ENCODE measurements around the gene PTCSC3. TPM values are rescaled to one million over a fixed set of nuclear protein-coding genes. Genes with fewer than 3 reads are reported as not detected.
A peak's percentile ranks its signal among the peaks of the same experiment; 100 is the strongest.
"Not testable (repeated sequence)": the region's sequence is repeated elsewhere in the genome, so short reads cannot be mapped to it uniquely, and the experiment has no call there.

Gene PTCSC3
- total RNA-seq, 1 experiment from 2014 or later, result not detected

DNA sequence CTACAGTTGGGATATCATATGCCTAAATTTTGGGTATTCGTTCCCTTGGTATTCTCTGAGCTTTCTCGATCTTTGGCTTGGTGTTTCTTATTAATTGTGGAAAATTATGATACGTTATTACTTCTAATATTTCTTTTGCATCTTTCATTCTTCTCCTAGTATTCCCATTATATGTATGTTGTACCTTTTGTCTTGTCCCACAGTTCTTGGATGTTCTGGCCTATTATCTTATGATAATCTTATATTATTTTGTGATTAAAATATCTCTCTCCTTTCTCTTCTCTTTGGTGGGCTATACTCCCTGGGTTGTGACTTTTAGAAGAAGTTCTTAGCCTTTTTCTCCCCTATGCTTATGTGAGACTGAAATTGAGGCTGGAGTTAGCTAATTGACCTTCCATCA, 25.2 kb downstream of the PTCSC3 start:
- Histone ChIP-seq H3K36me3 (no peaks in the 10 kb centered on the region), H3K4me1 (replicated peaks) (no peaks in the 10 kb centered on the region), H3K9me3 (replicated peaks) (no peaks in the 10 kb centered on the region), H3K27me3 (replicated peaks) (no peaks in the 10 kb centered on the region), H3K27ac (no peak overlapping the region), H3K4me3 (no peak overlapping the region)
- no peak for DNase-seq (ENCODE audit: low read depth in 1 of 2, low spot score in 2 of 2)

- Histone ChIP-seq H3K27ac (no peak overlapping the region), H3K36me3 (no peaks in the 10 kb centered on the region), H3K4me3 (no peak overlapping the region), H3K27me3 (replicated peaks) (no peaks in the 10 kb centered on the region), H3K9me3 (replicated peaks) (no peaks in the 10 kb centered on the region), H3K4me1 (replicated peaks) (no peaks in the 10 kb centered on the region)
- no peak for DNase-seq (ENCODE audit: low read depth in 1 of 2, low spot score in 2 of 2)
Observed at GRCh38 chr14:36134038-36134437, 42.5 kb downstream of the PTCSC3 start.

GRCh38 chr14:36132826-36133225, 43.7 kb downstream of the PTCSC3 start:
- no peak for DNase-seq (ENCODE audit: low read depth in 1 of 2, low spot score in 2 of 2)
- Histone ChIP-seq H3K27ac (no peak overlapping the region), H3K4me1 (replicated peaks) (no peaks in the 10 kb centered on the region), H3K36me3 (no peaks in the 10 kb centered on the region), H3K9me3 (replicated peaks) (no peaks in the 10 kb centered on the region), H3K4me3 (no peak overlapping the region), H3K27me3 (replicated peaks) (no peaks in the 10 kb centered on the region)

GRCh38 chr14:36130186-36130585, 46.3 kb downstream of the PTCSC3 start:
- DNase-seq (ENCODE audit: low read depth in 1 of 2, low spot score in 2 of 2), result no peak
- Histone ChIP-seq H3K9me3 (replicated peaks) (no peaks in the 10 kb centered on the region), H3K4me3 (no peak overlapping the region), H3K27me3 (replicated peaks) (no peaks in the 10 kb centered on the region; the same call in 1 of the 2 replicates), H3K36me3 (no peaks in the 10 kb centered on the region), H3K4me1 (replicated peaks) (no peaks in the 10 kb centered on the region), H3K27ac (no peak overlapping the region)

DNA sequence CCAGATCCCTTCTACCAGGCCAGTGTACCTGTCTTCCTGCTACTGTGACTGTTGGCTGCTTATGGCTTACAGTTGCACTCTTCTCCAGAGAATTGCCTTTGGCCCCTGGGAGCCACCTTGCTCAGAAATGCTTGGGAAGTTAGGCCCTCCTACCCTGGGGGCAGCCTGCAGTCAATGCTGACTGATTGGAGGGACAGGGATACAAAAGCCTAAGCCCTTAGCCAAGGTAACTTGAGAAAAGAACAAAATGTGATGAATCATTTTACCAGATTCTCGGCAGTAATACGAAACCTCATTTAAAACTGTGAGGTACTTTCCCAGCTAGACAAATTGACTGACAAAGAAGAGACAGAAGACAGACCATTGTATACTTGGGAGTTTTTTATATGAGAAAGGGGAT, 47.3 kb downstream of the PTCSC3 start:
- no peak for DNase-seq (ENCODE audit: low read depth in 1 of 2, low spot score in 2 of 2)
- Histone ChIP-seq H3K27ac (no peak overlapping the region), H3K4me3 (no peak overlapping the region), H3K4me1 (replicated peaks) (no peaks in the 10 kb centered on the region), H3K9me3 (replicated peaks) (no peaks in the 10 kb centered on the region), H3K27me3 (replicated peaks) (no peaks in the 10 kb centered on the region; the same call in 1 of the 2 replicates), H3K36me3 (no peaks in the 10 kb centered on the region)

GRCh38 chr14:36113341-36113740, 63.2 kb downstream of the PTCSC3 start:
- H3K27ac ChIP-seq, result no peak overlapping the region
- H3K9me3 ChIP-seq (replicated peaks), result no peaks in the 10 kb centered on the region
- DNase-seq (ENCODE audit: low read depth in 1 of 2, low spot score in 2 of 2), result no peak

GRCh38 chr14:36111822-36112583, 64.5 kb downstream of the PTCSC3 start:
- peaks cover 14% of the 10 kb centered on the region for H3K27me3 ChIP-seq (replicated peaks)
- no peaks in the 10 kb centered on the region for H3K36me3 ChIP-seq
- H3K4me3 ChIP-seq, result no peak overlapping the region
- H3K9me3 ChIP-seq (replicated peaks), result no peaks in the 10 kb centered on the region
- no peak for DNase-seq (ENCODE audit: low read depth in 1 of 2, low spot score in 2 of 2)
- H3K4me1 ChIP-seq (replicated peaks), result no peaks in the 10 kb centered on the region
- H3K27ac ChIP-seq, result no peak overlapping the region

More at GRCh38 chr14:36113341-36113740, 63.2 kb downstream of the PTCSC3 start:
- Histone ChIP-seq H3K27me3 (replicated peaks) (peaks cover 14% of the 10 kb centered on the region), H3K36me3 (no peaks in the 10 kb centered on the region), H3K4me3 (no peak overlapping the region), H3K4me1 (replicated peaks) (no peaks in the 10 kb centered on the region)

DNA sequence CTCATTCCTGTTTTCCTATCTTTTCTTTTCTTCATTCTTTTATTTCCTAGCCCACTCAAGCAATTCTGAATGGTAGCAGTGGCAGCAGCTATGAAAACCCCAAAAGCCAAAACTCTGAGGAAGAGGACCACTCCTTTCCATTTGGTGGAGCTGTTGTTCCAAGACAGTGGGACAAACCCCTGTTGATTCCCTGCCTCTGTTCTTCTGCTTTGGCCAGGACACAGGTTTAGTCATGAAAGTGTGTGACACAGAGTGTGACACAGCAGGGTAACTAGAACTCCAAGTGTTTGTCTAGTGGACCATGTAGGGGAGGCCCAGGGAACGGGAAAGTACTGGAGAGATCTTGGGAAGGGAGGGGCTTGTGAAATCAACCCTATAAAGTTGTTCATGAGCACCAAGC, 71.1 kb downstream of the PTCSC3 start:
- DNase-seq (ENCODE audit: low read depth in 1 of 2, low spot score in 2 of 2), result peak in 1 of 2 experiments; percentile 4
- peaks cover 4% of the 10 kb centered on the region for H3K27me3 ChIP-seq (replicated peaks)
- no peaks in the 10 kb centered on the region for H3K9me3 ChIP-seq (replicated peaks)
- no peaks in the 10 kb centered on the region for H3K4me1 ChIP-seq (replicated peaks)
- H3K36me3 ChIP-seq, result no peaks in the 10 kb centered on the region
- no peak overlapping the region for H3K27ac ChIP-seq
- no peak overlapping the region for H3K4me3 ChIP-seq

- H3K4me3 ChIP-seq; H3K9me3 ChIP-seq (replicated peaks); H3K36me3 ChIP-seq; H3K27ac ChIP-seq; H3K4me1 ChIP-seq (replicated peaks); H3K27me3 ChIP-seq (replicated peaks); DNase-seq (ENCODE audit: low read depth in 1 of 2, low spot score in 2 of 2): not testable (repeated sequence)
Observed at GRCh38 chr14:36104258-36104657, 72.3 kb downstream of the PTCSC3 start.

DNA sequence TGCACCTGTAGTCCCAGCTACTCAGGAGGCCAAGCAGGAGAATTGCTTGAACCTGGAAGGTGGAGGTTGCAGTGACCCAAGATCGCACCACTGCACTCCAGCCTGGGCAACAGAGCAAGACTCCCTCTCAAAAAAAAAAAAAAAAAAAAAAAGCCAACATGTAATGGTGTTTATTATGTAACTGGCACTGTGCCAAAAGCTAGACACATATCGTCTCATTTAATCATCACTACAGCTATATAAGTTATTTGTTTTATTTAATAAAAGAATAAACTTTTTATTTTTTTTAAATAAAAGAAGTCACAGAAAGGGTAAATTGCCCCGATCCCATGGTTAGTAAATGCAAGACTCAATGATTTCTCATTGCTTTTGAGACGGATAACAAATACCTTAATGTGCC, 76.9 kb downstream of the PTCSC3 start:
- H3K9me3 ChIP-seq (replicated peaks), result no peaks in the 10 kb centered on the region
- no peaks in the 10 kb centered on the region for H3K36me3 ChIP-seq
- no peaks in the 10 kb centered on the region for H3K4me1 ChIP-seq (replicated peaks)
- no peak overlapping the region for H3K4me3 ChIP-seq
- H3K27me3 ChIP-seq (replicated peaks), result no peaks in the 10 kb centered on the region
- H3K27ac ChIP-seq, result no peak overlapping the region
- no peak for DNase-seq (ENCODE audit: low read depth in 1 of 2, low spot score in 2 of 2)

- no peak overlapping the region for H3K27ac ChIP-seq
- H3K36me3 ChIP-seq, result no peaks in the 10 kb centered on the region
- no peaks in the 10 kb centered on the region for H3K27me3 ChIP-seq (replicated peaks)
- no peak for DNase-seq (ENCODE audit: low read depth in 1 of 2, low spot score in 2 of 2)
- H3K9me3 ChIP-seq (replicated peaks), result no peaks in the 10 kb centered on the region
- H3K4me3 ChIP-seq, result no peak overlapping the region
- no peaks in the 10 kb centered on the region for H3K4me1 ChIP-seq (replicated peaks)
Observed at GRCh38 chr14:36097356-36097755, 79.2 kb downstream of the PTCSC3 start.

DNA sequence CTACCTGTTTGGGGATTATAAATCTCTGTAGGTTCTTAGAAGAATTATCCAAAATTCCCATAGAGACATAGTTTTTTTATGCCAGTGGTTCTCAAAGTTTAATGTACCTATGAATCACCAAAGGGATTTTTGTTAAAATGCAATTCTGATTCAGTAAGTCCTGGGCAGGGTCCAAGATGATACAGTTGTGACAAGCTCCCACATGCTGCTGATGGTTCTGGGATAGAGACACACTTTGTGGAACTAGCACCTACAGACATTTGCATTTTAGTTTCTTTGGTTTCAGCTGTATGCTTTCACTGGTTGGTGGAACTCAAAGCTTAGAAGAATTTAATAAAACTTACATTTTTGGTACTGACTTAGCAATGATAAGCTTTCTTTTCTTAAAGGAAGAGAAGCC, 80.4 kb downstream of the PTCSC3 start:
- Histone ChIP-seq H3K9me3 (replicated peaks) (no peaks in the 10 kb centered on the region), H3K4me1 (replicated peaks) (peaks cover 7% of the 10 kb centered on the region), H3K27me3 (replicated peaks) (no peaks in the 10 kb centered on the region), H3K4me3 (no peak overlapping the region), H3K27ac (no peak overlapping the region), H3K36me3 (no peaks in the 10 kb centered on the region)
- DNase-seq (ENCODE audit: low read depth in 1 of 2, low spot score in 2 of 2), result no peak

DNA sequence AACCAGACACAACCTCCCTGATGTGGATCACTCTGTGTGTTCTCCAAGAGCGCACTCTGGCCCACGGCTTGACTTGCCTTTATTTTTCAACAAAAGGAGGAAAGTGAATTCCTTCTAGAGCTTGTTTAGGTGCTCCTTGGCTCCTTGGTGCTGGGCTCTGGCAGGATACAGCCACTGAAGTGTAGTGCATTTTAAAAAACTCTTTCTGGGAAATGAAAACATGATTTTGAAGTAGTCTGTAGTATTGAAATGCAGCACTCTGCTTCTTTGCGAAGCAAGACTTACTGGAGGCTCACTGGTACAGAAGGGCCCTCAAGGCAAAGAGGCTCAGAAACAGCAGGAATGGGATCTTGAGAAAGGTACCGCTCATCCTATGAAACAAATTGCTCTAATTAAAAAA, 81.6 kb downstream of the PTCSC3 start:
- no peaks in the 10 kb centered on the region for H3K27me3 ChIP-seq (replicated peaks)
- H3K27ac ChIP-seq, result no peak overlapping the region
- H3K4me3 ChIP-seq, result no peak overlapping the region
- H3K36me3 ChIP-seq, result no peaks in the 10 kb centered on the region
- no peak for DNase-seq (ENCODE audit: low read depth in 1 of 2, low spot score in 2 of 2)
- H3K9me3 ChIP-seq (replicated peaks), result no peaks in the 10 kb centered on the region
- H3K4me1 ChIP-seq (replicated peaks), result peaks cover 13% of the 10 kb centered on the region

- Histone ChIP-seq H3K4me1 (replicated peaks) (peaks cover 13% of the 10 kb centered on the region), H3K36me3 (no peaks in the 10 kb centered on the region), H3K27me3 (replicated peaks) (no peaks in the 10 kb centered on the region), H3K27ac (peak overlapping the region; percentile 50), H3K4me3 (no peak overlapping the region), H3K9me3 (replicated peaks) (no peaks in the 10 kb centered on the region)
- peak; percentile 81 to 89 for DNase-seq (ENCODE audit: low read depth in 1 of 2, low spot score in 2 of 2)
Observed at GRCh38 chr14:36091096-36091495, 85.4 kb downstream of the PTCSC3 start.

DNA sequence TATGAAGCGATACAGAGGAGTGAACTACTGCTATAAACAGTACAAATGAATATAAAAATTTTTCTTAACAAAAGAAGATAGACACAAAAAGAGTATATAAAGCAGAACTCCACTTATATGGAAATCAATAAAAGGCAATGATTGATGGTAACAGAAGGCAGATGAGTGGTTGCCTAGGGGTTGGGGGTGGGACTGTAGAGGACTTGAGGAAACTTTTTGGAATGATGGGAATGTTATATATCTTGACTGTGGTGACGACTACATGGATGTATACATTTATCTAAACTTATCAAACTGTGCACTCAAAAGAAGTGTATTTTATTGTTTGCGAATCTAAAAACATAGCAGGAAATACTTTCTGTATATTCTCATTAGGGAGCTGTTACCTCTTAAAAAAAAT, 89.1 kb downstream of the PTCSC3 start:
- Histone ChIP-seq H3K9me3 (replicated peaks) (no peaks in the 10 kb centered on the region), H3K27ac (no peak overlapping the region), H3K4me3 (no peak overlapping the region), H3K27me3 (replicated peaks) (no peaks in the 10 kb centered on the region), H3K36me3 (no peaks in the 10 kb centered on the region), H3K4me1 (replicated peaks) (peaks cover 13% of the 10 kb centered on the region)
- no peak for DNase-seq (ENCODE audit: low read depth in 1 of 2, low spot score in 2 of 2)
